SK-N-MC (cell line): Measurements from ENCODE around the gene SNRPA1.

Source experiments
- DNase-seq: peaks from one replicate; pipeline ENCODE4 v3.0.0-alpha.2; 2011; ENCODE audit warnings: low read depth, low spot score
- H3K27ac ChIP-seq: fragments of 200-600 bp; sonication (generic); 2 replicates; pipeline ENCODE4 v1.5.1; 2016; ENCODE audit warnings: mixed run types
- H3K36me3 ChIP-seq: fragments of 200-600 bp; sonication (generic); 2 replicates; pipeline ENCODE4 v1.6.1; 2017; ENCODE audit warnings: antibody characterized with exemption, low read length, mixed read lengths; ENCODE audit not compliant: insufficient read depth
- H3K4me3 ChIP-seq: fragments of 200-600 bp; sonication (generic); 2 replicates; pipeline ENCODE4 v1.5.1; 2016
- H3K9ac ChIP-seq: fragments of 200-600 bp; sonication (generic); 2 replicates; pipeline ENCODE4 v1.8.0; 2017; ENCODE audit warnings: mixed run types, mixed read lengths; ENCODE audit not compliant: insufficient read length
- H3K9me3 ChIP-seq: fragments of 200-600 bp; sonication (generic); 2 replicates; pipeline ENCODE4 v1.6.1; 2017; ENCODE audit warnings: low read depth, mild to moderate bottlenecking, antibody characterized with exemption, low read length, moderate library complexity, mixed read lengths
- EZH2 ChIP-seq: fragments of 200-600 bp; sonication (generic); IDR thresholded peaks from one replicate; pipeline ENCODE4 v1.6.1; 2017; ENCODE audit warnings: antibody characterized with exemption
- FOXP2 ChIP-seq: optimal IDR thresholded peaks from 2 replicates; pipeline ENCODE3; 2011; ENCODE audit warnings: mild to moderate bottlenecking, moderate library complexity; ENCODE audit not compliant: insufficient read depth; ENCODE audit errors: extremely low read length, control extremely low read depth
- POLR2AphosphoS5 ChIP-seq: IDR thresholded peaks from 2 replicates; pipeline ENCODE4 v1.6.1; 2012; ENCODE audit warnings: mild to moderate bottlenecking, low read depth, low read length, borderline replicate concordance

The SNRPA1 gene

GRCh38 chr15:101322854-101323477 lies 27.9 kb upstream of the SNRPA1 start:
- no peak overlapping the region for H3K9ac ChIP-seq
- H3K9me3 ChIP-seq, result no peaks in the 10 kb centered on the region
- no peak overlapping the region for H3K27ac ChIP-seq
- TF ChIP-seq EZH2, result no peak
- TF ChIP-seq FOXP2, result no peak
- no peak for TF ChIP-seq POLR2AphosphoS5
- H3K4me3 ChIP-seq, result no peak overlapping the region
- no peaks in the 10 kb centered on the region for H3K36me3 ChIP-seq
- DNase-seq, result no peak

- no peak for TF ChIP-seq POLR2AphosphoS5
- no peak for TF ChIP-seq EZH2
- no peak for TF ChIP-seq FOXP2
- no peak overlapping the region for H3K4me3 ChIP-seq
- H3K36me3 ChIP-seq, result no peaks in the 10 kb centered on the region
- H3K9ac ChIP-seq, result no peak overlapping the region
- no peak for DNase-seq
- no peaks in the 10 kb centered on the region for H3K9me3 ChIP-seq
- H3K27ac ChIP-seq, result no peak overlapping the region
These were observed 27.1 kb upstream of the SNRPA1 start for GRCh38 chr15:101322016-101322695.

GRCh38 chr15:101320501-101321052 lies 25.5 kb upstream of the SNRPA1 start:
- TF ChIP-seq POLR2AphosphoS5 (peak; percentile 36; the same call in 1 of the 2 replicates), EZH2 (no peak), FOXP2 (peak; percentile 95)
- Histone ChIP-seq H3K4me3 (peak overlapping the region; percentile 56), H3K9me3 (no peaks in the 10 kb centered on the region), H3K9ac (no peak overlapping the region), H3K36me3 (no peaks in the 10 kb centered on the region), H3K27ac (peak overlapping the region; percentile 78; the same call in 1 of the 2 replicates)
- peak; percentile 79 for DNase-seq

GRCh38 chr15:101318839-101319238 lies 23.8 kb upstream of the SNRPA1 start:
- Histone ChIP-seq H3K36me3 (no peaks in the 10 kb centered on the region), H3K27ac (no peak overlapping the region), H3K4me3 (no peak overlapping the region), H3K9ac (no peak overlapping the region), H3K9me3 (no peaks in the 10 kb centered on the region)
- TF ChIP-seq POLR2AphosphoS5 (no peak), FOXP2 (no peak), EZH2 (no peak)
- DNase-seq, result no peak

GRCh38 chr15:101318147-101318819 lies 23.2 kb upstream of the SNRPA1 start:
- TF ChIP-seq EZH2 (no peak), POLR2AphosphoS5 (no peak), FOXP2 (no peak)
- no peak for DNase-seq
- Histone ChIP-seq H3K9ac (no peak overlapping the region), H3K27ac (no peak overlapping the region), H3K9me3 (no peaks in the 10 kb centered on the region), H3K36me3 (no peaks in the 10 kb centered on the region), H3K4me3 (no peak overlapping the region)

GRCh38 chr15:101317336-101317872 lies 22.4 kb upstream of the SNRPA1 start:
- no peak overlapping the region for H3K9ac ChIP-seq
- no peak overlapping the region for H3K4me3 ChIP-seq
- H3K36me3 ChIP-seq, result no peaks in the 10 kb centered on the region
- TF ChIP-seq FOXP2, result no peak
- TF ChIP-seq POLR2AphosphoS5, result no peak
- no peak for TF ChIP-seq EZH2
- H3K9me3 ChIP-seq, result no peaks in the 10 kb centered on the region
- no peak overlapping the region for H3K27ac ChIP-seq
- DNase-seq, result no peak

GRCh38 chr15:101316529-101316928 lies 21.5 kb upstream of the SNRPA1 start:
- H3K27ac ChIP-seq, result no peak overlapping the region
- TF ChIP-seq EZH2 (no peak), POLR2AphosphoS5 (no peak)

GRCh38 chr15:101315736-101316135 lies 20.7 kb upstream of the SNRPA1 start:
- Histone ChIP-seq H3K4me3 (no peak overlapping the region), H3K27ac (no peak overlapping the region), H3K9ac (no peak overlapping the region), H3K36me3 (no peaks in the 10 kb centered on the region), H3K9me3 (no peaks in the 10 kb centered on the region)
- TF ChIP-seq FOXP2, result no peak
- no peak for TF ChIP-seq POLR2AphosphoS5
- TF ChIP-seq EZH2, result no peak
- DNase-seq, result no peak

More at GRCh38 chr15:101316529-101316928, 21.5 kb upstream of the SNRPA1 start:
- H3K9ac ChIP-seq, result no peak overlapping the region
- H3K36me3 ChIP-seq, result no peaks in the 10 kb centered on the region
- H3K4me3 ChIP-seq, result no peak overlapping the region
- H3K9me3 ChIP-seq, result no peaks in the 10 kb centered on the region
- no peak for DNase-seq
